ENCODE results near the gene GPR45. TPM values are rescaled to one million over a fixed set of nuclear protein-coding genes. Genes with fewer than 3 reads are reported as not detected.

The GPR45 gene
- total RNA-seq, 1 donor from 2014 or later, result not detected

DNA sequence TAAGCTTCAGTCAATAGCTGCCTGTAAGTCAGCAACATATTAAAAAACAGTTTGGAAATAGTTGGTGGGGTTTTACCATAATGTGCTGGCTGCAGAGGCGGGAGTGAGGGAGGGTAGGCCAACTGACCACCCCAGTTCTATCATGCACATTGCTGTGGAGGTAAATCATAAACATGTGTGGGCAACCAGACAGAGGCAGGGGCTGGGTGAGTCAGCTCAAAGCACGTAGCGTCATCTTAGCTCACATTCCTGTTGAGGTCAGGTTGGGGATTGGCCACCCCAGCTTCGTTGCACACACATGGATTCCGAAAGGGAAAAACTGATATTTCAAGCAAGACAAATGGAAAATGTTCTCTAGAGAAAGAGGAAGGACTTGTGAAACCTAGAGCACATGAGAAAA, 19.5 kb downstream of the GPR45 start:
- TF ChIP-seq, protein P1, sequence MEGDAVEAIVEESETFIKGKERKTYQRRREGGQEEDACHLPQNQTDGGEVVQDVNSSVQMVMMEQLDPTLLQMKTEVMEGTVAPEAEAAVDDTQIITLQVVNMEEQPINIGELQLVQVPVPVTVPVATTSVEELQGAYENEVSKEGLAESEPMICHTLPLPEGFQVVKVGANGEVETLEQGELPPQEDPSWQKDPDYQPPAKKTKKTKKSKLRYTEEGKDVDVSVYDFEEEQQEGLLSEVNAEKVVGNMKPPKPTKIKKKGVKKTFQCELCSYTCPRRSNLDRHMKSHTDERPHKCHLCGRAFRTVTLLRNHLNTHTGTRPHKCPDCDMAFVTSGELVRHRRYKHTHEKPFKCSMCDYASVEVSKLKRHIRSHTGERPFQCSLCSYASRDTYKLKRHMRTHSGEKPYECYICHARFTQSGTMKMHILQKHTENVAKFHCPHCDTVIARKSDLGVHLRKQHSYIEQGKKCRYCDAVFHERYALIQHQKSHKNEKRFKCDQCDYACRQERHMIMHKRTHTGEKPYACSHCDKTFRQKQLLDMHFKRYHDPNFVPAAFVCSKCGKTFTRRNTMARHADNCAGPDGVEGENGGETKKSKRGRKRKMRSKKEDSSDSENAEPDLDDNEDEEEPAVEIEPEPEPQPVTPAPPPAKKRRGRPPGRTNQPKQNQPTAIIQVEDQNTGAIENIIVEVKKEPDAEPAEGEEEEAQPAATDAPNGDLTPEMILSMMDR (IDR thresholded peaks at IDR 0.05), result no peak
- intact Hi-C loops (cut with DNase I), result no loop called here
- H3K4me1 ChIP-seq, result no peaks in the 10 kb centered on the region
- no peak overlapping the region for H3K4me3 ChIP-seq
- H3K36me3 ChIP-seq, result peaks cover 3 to 14% of the 10 kb centered on the region in 2 donors
- no peak for DNase-seq (ENCODE audit: low spot score in 2 of 2)
- no peak overlapping the region for H3K27ac ChIP-seq
- no peaks in the 10 kb centered on the region for H3K27me3 ChIP-seq
- H3K9me3 ChIP-seq, result no peaks in the 10 kb centered on the region

DNA sequence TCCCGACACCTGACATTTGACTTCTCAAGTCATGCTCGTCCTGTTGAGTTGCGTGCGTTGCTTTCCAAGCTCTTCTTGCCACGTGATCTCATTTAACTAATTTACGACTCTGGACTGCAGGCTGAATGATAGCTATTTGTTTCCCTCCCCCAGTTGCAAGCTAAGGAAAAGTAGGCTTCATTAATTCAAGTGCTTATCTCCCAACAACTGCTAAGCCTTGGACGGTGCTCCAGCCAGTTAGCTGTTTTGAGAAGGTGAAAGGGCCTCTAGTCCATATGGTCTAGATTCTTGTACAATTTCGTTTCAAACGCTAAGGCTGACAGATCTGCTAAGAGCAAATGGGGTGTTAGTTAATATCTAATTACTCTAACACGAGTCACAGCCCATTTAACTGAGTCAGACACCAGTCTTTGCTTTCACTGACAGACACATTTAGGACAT, 21.1 kb downstream of the GPR45 start:
- intact Hi-C loops (cut with DNase I), result no loop called here

DNA sequence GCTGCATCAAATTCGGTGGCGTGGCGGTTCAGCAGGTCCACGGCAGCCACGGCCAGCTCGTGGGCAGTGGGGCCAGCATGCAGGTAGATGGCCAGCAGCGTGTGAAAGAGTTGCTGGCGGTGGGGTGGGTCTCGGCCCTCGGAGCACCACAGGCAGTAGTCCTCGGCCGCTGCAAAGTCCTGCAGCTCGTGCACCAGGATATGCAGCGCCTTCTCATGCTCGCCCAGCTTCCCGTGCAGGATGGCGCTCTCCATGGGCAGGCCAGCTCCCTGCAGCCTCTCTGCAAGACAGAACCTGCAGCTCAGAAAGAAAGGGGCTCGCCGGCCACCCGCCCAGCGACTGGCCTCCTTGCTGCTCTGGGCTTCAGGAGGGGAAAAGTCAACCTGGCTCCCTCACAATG, 27.9 kb downstream of the GPR45 start:
- Histone ChIP-seq H3K36me3 (peaks cover 72 to 86% of the 10 kb centered on the region in 2 donors), H3K9me3 (no peaks in the 10 kb centered on the region), H3K4me3 (no peak overlapping the region), H3K4me1 (no peaks in the 10 kb centered on the region), H3K27ac (no peak overlapping the region), H3K27me3 (no peaks in the 10 kb centered on the region)
- TF ChIP-seq, protein P1 (IDR thresholded peaks at IDR 0.05), result no peak
- DNase-seq (ENCODE audit: low spot score in 2 of 2), result no peak
- intact Hi-C loops (cut with DNase I), result no loop called here

More for the DNA sequence above, 21.1 kb downstream of the GPR45 start:
- Histone ChIP-seq H3K9me3 (no peaks in the 10 kb centered on the region), H3K4me1 (no peaks in the 10 kb centered on the region), H3K27me3 (no peaks in the 10 kb centered on the region), H3K27ac (no peak overlapping the region), H3K4me3 (no peak overlapping the region), H3K36me3 (peaks cover 18 to 31% of the 10 kb centered on the region in 2 donors)
- DNase-seq (ENCODE audit: low spot score in 2 of 2), result no peak
- TF ChIP-seq, protein P1 (IDR thresholded peaks at IDR 0.05), result no peak

DNA sequence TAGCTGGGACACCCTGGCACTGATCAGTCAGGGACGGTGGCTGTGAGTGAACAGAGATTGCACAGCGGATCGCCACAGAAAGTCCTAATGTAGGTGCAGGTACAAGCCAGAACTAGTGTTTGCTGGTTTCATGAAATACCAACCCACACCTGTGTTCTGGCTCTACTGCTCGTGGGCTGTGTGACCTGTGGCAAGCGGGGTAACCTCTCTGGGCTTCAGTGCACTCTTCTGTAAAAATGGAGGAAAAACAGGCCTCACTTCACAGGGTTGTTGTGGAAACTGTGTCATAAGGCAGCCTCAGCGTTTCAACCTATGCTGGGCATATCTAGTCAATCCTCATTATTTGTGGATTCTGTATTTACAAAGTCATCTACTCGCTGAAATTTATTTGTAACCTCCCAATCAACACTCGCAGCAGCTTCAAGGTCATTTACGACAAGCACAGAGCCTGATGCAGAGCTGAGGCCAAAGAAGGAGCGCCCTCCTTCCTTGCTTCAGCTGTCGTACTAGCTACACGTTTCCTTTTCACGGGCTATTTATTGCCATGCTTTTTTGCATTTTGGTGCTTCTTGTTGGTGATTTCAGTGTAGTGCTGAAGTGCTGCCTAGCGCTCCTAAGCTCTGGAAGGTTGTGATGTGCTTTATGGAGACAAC, 30.0 kb downstream of the GPR45 start:
- no peaks in the 10 kb centered on the region for H3K9me3 ChIP-seq
- H3K27me3 ChIP-seq, result no peaks in the 10 kb centered on the region
- TF ChIP-seq, protein P1 (IDR thresholded peaks at IDR 0.05), result no peak
- no peak overlapping the region for H3K27ac ChIP-seq
- H3K4me3 ChIP-seq, result no peak overlapping the region
- intact Hi-C loops (cut with DNase I), result no loop called here
- no peak for DNase-seq (ENCODE audit: low spot score in 2 of 2)
- H3K4me1 ChIP-seq, result no peaks in the 10 kb centered on the region
- peaks cover 85 to 96% of the 10 kb centered on the region in 2 donors for H3K36me3 ChIP-seq

DNA sequence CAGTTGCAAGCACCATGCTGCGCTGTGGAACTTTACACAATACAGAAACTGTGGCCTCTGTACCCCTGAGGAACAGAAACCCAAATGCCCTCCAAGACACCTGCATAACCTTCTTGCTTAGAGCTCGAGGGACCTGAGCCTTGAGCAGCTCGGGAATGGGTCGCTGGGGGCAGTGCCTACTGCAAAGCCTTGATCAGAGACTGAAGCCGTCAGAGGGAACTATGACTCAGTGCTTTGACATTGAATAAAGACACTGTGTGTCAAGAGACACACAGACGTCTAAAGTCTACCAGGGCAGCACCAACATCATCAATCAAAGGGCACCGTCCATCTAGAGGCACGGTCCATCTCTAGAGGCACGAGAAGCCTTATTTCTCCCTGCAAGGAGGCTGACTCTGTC, 30.6 kb downstream of the GPR45 start:
- TF ChIP-seq, protein P1 (IDR thresholded peaks at IDR 0.05), result no peak
- DNase-seq (ENCODE audit: low spot score in 2 of 2), result no peak
- no peak overlapping the region for H3K27ac ChIP-seq
- no peaks in the 10 kb centered on the region for H3K4me1 ChIP-seq
- no peaks in the 10 kb centered on the region for H3K9me3 ChIP-seq
- H3K27me3 ChIP-seq, result no peaks in the 10 kb centered on the region
- H3K4me3 ChIP-seq, result no peak overlapping the region
- intact Hi-C loops (cut with DNase I), result no loop called here
- H3K36me3 ChIP-seq, result peaks cover 81 to 96% of the 10 kb centered on the region in 2 donors
